Fibroblast of lung (primary cell): ENCODE data around the gene C12orf56.

ENCODE experiments used
- CTCF ChIP-seq, 2 donors: IDR thresholded peaks in 1 of 2; conservative IDR thresholded peaks in 1 of 2; 1 replicate in 1 of 2; 2 replicates in 1 of 2; pipeline ENCODE4 v1.5.1; 2011 to 2012; ENCODE audit warnings: low read length in 2 of 2, control low read depth in 1 of 2, inconsistent platforms in 1 of 2, low read depth in 1 of 2, mild to moderate bottlenecking in 1 of 2
- EZH2 ChIP-seq: IDR thresholded peaks from 2 replicates; pipeline ENCODE4 v1.5.1; 2012; ENCODE audit warnings: low read length, control low read depth, mild to moderate bottlenecking; ENCODE audit errors: missing control alignments

- TF ChIP-seq CTCF (conservative IDR thresholded peaks at IDR 0.05 in 1 of 2, IDR thresholded peaks at IDR 0.05 in 1 of 2; ENCODE audit: low read depth in 1 of 2, low read length in 2 of 2) (no peak), EZH2 (no peak)
Observed at GRCh38 chr12:64222009-64222765, 168.4 kb downstream of the C12orf56 start, which contains the start of gene KICS2.
